Stimulated activated CD4-positive, alpha-beta T cell treated with anti-CD3 and anti-CD28 coated beads, Interleukin-4, amount 100 ng/mL, for 48 hours (primary cell): Measurements from ENCODE around the gene AQP6.
"Not testable (repeated sequence)": the region's sequence is repeated elsewhere in the genome, so short reads cannot be mapped to it uniquely, and the experiment has no call there.

Experiments
- DNase-seq, 2 donors: peaks; one replicate each; pipeline ENCODE4 v3.0.0-alpha.2; 2020; ENCODE audit warnings: low read depth in 2 of 2

AQP6 gene

GRCh38 chr12:49969651-49970429, 2.9 kb upstream of the AQP6 start:
- DNase-seq, result no peak

DNA sequence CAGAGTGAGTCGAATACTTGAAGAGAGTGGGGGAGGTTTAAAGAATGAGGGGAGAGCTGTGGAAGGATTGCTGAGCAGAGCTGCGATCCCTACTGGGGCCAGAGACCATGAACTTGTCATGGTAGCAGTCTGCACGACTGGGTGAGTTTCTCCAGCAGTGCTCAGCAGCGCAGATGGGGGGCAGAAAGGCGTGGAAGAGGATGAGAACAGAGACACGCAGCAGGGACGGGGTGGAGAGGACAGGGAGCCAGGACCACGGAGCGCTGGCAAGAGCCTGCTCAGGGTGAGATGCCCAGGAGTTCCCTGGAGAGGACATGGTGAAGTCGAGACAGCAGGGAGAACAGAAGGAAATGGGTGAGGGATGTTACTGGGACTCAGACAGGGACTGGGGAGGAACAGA, 2.1 kb upstream of the AQP6 start:
- DNase-seq, result no peak

DNA sequence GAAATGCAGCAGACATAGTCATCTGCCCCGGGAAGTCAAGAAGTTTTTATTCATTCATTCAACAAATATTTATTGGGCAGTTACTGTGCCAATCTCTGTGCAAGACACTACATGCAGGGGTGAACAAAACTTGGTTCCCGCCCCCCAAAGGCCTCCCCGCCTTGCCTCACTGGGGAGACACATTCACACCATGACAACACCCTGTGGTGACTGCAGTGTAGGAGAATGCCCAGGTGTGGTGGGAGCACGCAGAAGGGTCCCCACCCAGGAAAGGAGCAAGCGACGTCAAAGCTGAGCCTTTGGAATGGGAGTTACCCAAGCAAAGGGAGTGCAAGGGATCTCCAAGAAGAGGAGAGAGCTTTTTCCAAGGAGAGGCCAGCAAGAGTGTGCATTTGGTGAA, 1.6 kb upstream of the AQP6 start:
- DNase-seq, result no peak

- no peak for DNase-seq
These were observed 618 bp upstream of the AQP6 start for GRCh38 chr12:49972129-49972528.

- DNase-seq, result no peak
These were observed 649 bp downstream of the AQP6 start for GRCh38 chr12:49973361-49973830.

DNA sequence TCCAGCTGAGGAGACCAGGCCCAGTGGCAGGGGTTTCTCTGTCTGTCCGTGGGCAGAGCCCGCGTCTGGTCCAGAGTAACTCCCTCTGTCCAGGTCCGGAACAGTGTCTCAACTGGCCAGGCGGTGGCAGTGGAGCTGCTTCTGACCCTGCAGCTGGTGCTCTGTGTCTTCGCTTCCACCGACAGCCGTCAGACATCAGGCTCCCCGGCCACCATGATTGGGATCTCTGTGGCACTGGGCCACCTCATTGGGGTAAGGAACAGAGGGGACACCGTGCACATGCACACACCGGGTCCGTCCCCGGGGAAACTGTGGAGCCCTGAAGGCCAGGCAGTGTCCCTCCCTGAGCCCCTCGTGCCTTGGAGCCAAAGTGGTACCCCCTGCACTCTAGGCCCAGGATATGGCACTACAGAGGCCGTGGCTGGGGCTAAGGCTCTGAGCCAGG, 1.5 kb downstream of the AQP6 start:
- DNase-seq, result no peak

DNA sequence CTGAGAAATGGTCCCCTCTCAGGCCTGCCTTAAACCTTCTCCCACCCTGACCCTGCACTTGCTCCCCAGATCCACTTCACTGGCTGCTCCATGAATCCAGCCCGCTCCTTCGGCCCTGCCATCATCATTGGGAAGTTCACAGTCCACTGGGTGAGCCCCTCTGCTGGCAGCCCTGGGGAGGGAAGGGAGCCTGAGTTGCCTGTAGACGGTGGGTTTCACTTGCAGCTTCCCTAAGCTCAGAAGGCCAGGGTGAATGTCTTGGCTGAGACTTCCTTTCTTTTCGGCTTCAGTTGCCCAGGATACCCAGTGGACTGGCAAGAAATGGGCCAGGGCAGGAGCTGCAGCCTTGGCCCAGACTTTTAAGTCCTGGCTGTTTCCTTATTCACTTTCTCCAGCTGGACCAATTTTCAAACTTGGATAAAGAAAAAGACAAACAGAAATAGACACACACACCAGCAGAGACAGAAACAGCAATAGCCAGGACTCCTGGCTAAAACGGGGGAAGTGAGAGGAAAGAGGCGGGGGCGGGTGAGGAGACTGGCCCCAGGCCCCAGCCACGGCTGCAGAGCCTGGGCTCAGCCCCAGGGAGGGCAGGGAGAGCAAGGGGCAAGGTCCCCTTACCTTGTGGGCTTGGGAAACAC, 2.0 kb downstream of the AQP6 start:
- DNase-seq, result no peak

- DNase-seq, result no peak
These were observed 2.6 kb downstream of the AQP6 start for GRCh38 chr12:49975318-49975761.

GRCh38 chr12:49976557-49976956, 3.8 kb downstream of the AQP6 start:
- no peak for DNase-seq

- DNase-seq, result no peak
These were observed 5.4 kb downstream of the AQP6 start for GRCh38 chr12:49978125-49978524.

- no peak for DNase-seq
These were observed 6.4 kb downstream of the AQP6 start for GRCh38 chr12:49979016-49979586.

GRCh38 chr12:49979791-49980190, 7.0 kb downstream of the AQP6 start:
- DNase-seq, result no peak

DNA sequence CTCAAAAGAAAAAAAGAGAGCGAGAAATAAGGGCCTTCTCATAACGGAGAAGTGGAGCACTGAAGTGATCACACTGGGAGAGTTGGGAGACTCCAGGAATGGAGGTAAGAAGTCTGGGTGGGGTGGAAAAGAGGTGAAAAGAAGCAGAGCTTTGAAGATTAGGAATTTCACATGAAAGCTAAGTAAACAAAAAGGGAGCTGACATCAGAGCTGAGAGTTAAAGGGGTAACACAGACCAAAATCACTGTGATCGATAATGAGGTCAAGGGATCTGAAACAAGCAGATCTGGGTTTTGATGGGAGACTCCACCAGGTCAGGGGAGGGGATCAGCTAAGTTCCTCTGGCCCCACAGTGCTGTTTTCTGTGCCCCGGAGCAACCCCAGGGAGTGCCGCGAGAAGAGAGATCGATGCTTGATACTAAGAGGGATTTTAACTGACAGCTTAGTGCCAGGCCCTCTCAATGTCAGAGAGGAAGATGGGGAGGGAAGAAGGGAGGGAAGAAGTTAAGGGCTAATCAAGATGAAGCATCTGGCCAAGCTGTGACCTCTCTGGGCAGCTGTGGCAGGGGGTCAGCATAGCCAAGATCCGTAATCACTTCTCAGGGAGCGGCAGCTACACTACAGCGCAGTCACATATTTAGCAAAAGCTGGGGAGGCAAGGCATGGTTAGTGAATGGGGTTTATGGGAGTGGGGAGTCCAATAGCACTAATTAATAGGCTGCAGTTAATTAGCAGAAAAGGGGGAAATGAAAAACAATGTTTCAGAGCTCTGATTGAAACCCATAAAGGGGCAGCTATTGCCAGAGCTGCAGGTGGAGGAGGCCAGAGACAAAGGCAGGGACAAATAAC, 8.0 kb downstream of the AQP6 start:
- no peak for DNase-seq

- DNase-seq, result no peak
These were observed 9.7 kb downstream of the AQP6 start for GRCh38 chr12:49982246-49983087.

- no peak for DNase-seq
These were observed 11.1 kb downstream of the AQP6 start for GRCh38 chr12:49983892-49984291.

GRCh38 chr12:49984476-49985359, 12.0 kb downstream of the AQP6 start:
- no peak for DNase-seq

DNA sequence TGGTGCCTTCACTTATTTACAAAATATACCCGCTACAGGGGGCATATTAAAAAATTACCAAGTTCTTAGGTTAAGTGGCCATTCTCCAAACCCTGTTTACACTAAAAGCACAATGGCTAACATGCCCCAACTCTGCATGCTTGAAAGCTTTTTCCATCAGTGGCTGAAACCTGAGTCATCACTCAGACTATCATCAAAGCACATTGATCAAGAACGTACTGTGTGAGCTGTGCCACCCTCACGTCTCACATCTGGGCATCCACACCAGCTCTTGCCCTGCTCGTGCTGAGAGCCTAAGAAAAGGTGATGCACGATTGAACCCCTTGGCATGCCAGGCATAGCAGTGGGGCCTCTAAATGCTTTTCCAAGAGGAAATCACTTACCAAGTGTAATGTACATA, 13.2 kb downstream of the AQP6 start:
- no peak for DNase-seq

- not testable (repeated sequence) for DNase-seq
These were observed 13.7 kb downstream of the AQP6 start for GRCh38 chr12:49986476-49986875.

- DNase-seq, result no peak
These were observed 15.0 kb downstream of the AQP6 start for GRCh38 chr12:49987625-49988303.
